Spleen (tissue), 11 donors: ENCODE measurements around the gene ELOVL2. TPM values are rescaled to one million over a fixed set of nuclear protein-coding genes. Genes with fewer than 3 reads are reported as not detected.

Source experiments
- DNase-seq: peaks from one replicate; pipeline ENCODE4 v3.0.0-alpha.2; 2020
- H3K27ac ChIP-seq, 8 donors: fragments of 200-600 bp; sonication (generic) in 7 of 8; 1 replicate in 4 of 8; 2 replicates in 4 of 8; pipeline versions ENCODE4 v1.5.0 to v1.8.0; 2016 to 2021; ENCODE audit warnings: inconsistent platforms in 4 of 8, mild to moderate bottlenecking in 4 of 8, moderate library complexity in 1 of 8
- H3K27me3 ChIP-seq, 7 donors: fragments of 200-600 bp; sonication (generic) in 6 of 7; replicated peaks in 1 of 7; 1 replicate in 4 of 7; 2 replicates in 3 of 7; pipeline versions ENCODE4 v1.5.0 to v1.8.0; 2016 to 2021; ENCODE audit warnings: inconsistent platforms in 3 of 7, mild to moderate bottlenecking in 1 of 7
- H3K36me3 ChIP-seq, 6 donors: fragments of 200-600 bp; sonication (generic) in 5 of 6; 1 replicate in 4 of 6; 2 replicates in 2 of 6; pipeline versions ENCODE4 v1.5.0 to v1.8.0; 2016 to 2021; ENCODE audit warnings: inconsistent platforms in 2 of 6
- H3K4me1 ChIP-seq, 6 donors: fragments of 200-600 bp; sonication (generic) in 5 of 6; 1 replicate in 3 of 6; 2 replicates in 3 of 6; pipeline versions ENCODE4 v1.5.0 to v1.8.0; 2016 to 2021; ENCODE audit warnings: inconsistent platforms in 3 of 6
- H3K4me3 ChIP-seq, 8 donors: fragments of 200-600 bp; sonication (generic) in 7 of 8; 1 replicate in 4 of 8; 2 replicates in 4 of 8; pipeline versions ENCODE4 v1.5.0 to v1.8.0; 2016 to 2021; ENCODE audit warnings: inconsistent platforms in 4 of 8, mild to moderate bottlenecking in 4 of 8, moderate library complexity in 2 of 8
- H3K9me3 ChIP-seq, 8 donors: fragments of 200-600 bp; sonication (generic) in 7 of 8; 1 replicate in 4 of 8; 2 replicates in 4 of 8; pipeline versions ENCODE4 v1.5.0 to v1.8.0; 2016 to 2021; ENCODE audit warnings: inconsistent platforms in 4 of 8
- POLR2A ChIP-seq, 3 donors: fragments of 450-650 bp; IDR thresholded peaks; one replicate each; pipeline ENCODE4 v1.5.1; 2017; ENCODE audit warnings: antibody characterized with exemption in 3 of 3, mild to moderate bottlenecking in 1 of 3
- POLR2AphosphoS5 ChIP-seq, 3 donors: sonication (generic); formaldehyde crosslinking; IDR thresholded peaks; one replicate each; pipeline ENCODE4 v1.5.1; 2017; ENCODE audit warnings: antibody characterized with exemption in 3 of 3
- WGBS, 5 donors: extraction: QIAGEN DNeasy Blood & Tissue Kit in 3 of 5; methylation state at CpG; one replicate each; pipeline versions ENCODE4 v1.1.5 to v1.1.7; 2013 to 2018; 5-methylcytosine and 5-hydroxymethylcytosine counted together
- intact Hi-C: fragments of 100-400 bp; cut with DNase I; formaldehyde crosslinking; loops from one replicate; pipeline ENCODE4 v1.15.0; 2023; ENCODE audit warnings: low total_unique reads
- polyA plus RNA-seq, 3 donors: library from polyadenylated mRNA; stranded (reverse); fragments of 200-250 nt; gene quantifications; one replicate each; pipeline ENCODE4 v1.2.1, GENCODE V29; 2013
- total RNA-seq, 7 donors: library from RNA; depleted of rRNA in 3 of 7; stranded (reverse); fragments of >200 nt in 3 of 7; fragmentation: NEBNext Ultra II Directional in 4 of 7; extraction: Animal tissue kit (Norgen Biotek cat#: 25700) in 4 of 7; gene quantifications; one replicate each; pipeline versions ENCODE4 v1.1.0 to v1.2.1, GENCODE V29; 2016 to 2021
- TF ChIP-seq, protein P1 (sequence below), 11 experiments: fragments of 200-600 bp in 7 of 11; fragments of 450-650 bp in 4 of 11; sonication (generic) in 4 of 11; IDR thresholded peaks in 8 of 11; conservative IDR thresholded peaks in 3 of 11; 1 replicate in 7 of 11; 2 replicates in 4 of 11; pipeline versions ENCODE4 v1.4.0 to v1.8.0; 2016 to 2021; ENCODE audit warnings: antibody characterized with exemption in 11 of 11, inconsistent platforms in 4 of 11, mild to moderate bottlenecking in 1 of 11
- donor health status: healthy with polysubstance abuse.
- donor health status: DM: no; HTN: no; CAD: no; lungs with moderate emphysema.
- donor health status: DM: no; HTN: no; CAD: no.
- donor health status: Bipolar disorder and iron deficiency.
- donor health status: healthy.
- donor health status: DM: no; HTN: no; CAD: no.
- donor health status: DM: yes; HTN: yes; CAD: no.

ELOVL2 gene
- total and polyA plus RNA-seq, 10 donors, result 0.03 to 0.08 (median 0.04) TPM; not detected in 7

- Histone ChIP-seq H3K27me3 (no peaks in the 10 kb centered on the region), H3K27ac (no peak overlapping the region), H3K9me3 (peaks cover 0 to 3% (median 0%) of the 10 kb centered on the region in 8 donors), H3K4me1 (no peaks in the 10 kb centered on the region), H3K36me3 (no peaks in the 10 kb centered on the region), H3K4me3 (no peak overlapping the region)
- 90 to 98% (median 92%) methylated on average over 5 of the region's 5 CpGs for WGBS, 5 donors
- no peak for DNase-seq
- no peak for TF ChIP-seq POLR2AphosphoS5 (IDR thresholded peaks at IDR 0.05)
- TF ChIP-seq, protein P1, sequence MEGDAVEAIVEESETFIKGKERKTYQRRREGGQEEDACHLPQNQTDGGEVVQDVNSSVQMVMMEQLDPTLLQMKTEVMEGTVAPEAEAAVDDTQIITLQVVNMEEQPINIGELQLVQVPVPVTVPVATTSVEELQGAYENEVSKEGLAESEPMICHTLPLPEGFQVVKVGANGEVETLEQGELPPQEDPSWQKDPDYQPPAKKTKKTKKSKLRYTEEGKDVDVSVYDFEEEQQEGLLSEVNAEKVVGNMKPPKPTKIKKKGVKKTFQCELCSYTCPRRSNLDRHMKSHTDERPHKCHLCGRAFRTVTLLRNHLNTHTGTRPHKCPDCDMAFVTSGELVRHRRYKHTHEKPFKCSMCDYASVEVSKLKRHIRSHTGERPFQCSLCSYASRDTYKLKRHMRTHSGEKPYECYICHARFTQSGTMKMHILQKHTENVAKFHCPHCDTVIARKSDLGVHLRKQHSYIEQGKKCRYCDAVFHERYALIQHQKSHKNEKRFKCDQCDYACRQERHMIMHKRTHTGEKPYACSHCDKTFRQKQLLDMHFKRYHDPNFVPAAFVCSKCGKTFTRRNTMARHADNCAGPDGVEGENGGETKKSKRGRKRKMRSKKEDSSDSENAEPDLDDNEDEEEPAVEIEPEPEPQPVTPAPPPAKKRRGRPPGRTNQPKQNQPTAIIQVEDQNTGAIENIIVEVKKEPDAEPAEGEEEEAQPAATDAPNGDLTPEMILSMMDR (IDR thresholded peaks at IDR 0.05 in 8 of 11, conservative IDR thresholded peaks at IDR 0.05 in 3 of 11), result no peak
- no peak for TF ChIP-seq POLR2A (IDR thresholded peaks at IDR 0.05)
- intact Hi-C loops, result no loop called here
Measured at GRCh38 chr6:10977231-10977968, 66.7 kb downstream of the ELOVL2 start.

- intact Hi-C loops, result no loop called here
- WGBS, 5 donors, result 62 to 76% (median 66%) methylated on average over 6 of the region's 6 CpGs
- TF ChIP-seq, protein P1 (IDR thresholded peaks at IDR 0.05 in 8 of 11, conservative IDR thresholded peaks at IDR 0.05 in 3 of 11), result no peak
- TF ChIP-seq POLR2A (IDR thresholded peaks at IDR 0.05) (no peak), POLR2AphosphoS5 (IDR thresholded peaks at IDR 0.05) (no peak)
Measured at GRCh38 chr6:10976571-10976970, 67.5 kb downstream of the ELOVL2 start.

DNA sequence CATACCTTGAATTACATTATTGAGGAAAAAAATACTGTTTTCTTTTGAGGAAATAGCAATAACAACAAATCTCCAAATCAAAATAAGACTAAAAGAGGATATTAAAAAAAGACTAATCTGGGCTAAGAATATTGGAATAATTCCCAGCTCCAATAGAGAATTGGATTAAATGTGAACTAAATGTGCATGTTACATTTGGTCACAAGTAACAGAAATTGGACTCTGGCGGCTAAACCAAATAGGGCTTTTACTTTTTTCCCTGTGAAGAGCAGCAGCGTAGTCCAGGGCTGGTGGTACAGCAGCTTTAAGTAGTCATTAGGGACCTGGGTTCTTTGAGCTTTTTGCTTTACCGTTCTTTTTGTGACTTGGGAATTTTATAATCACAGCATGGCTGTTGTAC, 71.9 kb downstream of the ELOVL2 start:
- H3K36me3 ChIP-seq, result no peaks in the 10 kb centered on the region
- H3K27me3 ChIP-seq, result no peaks in the 10 kb centered on the region
- no peaks in the 10 kb centered on the region for H3K4me1 ChIP-seq
- intact Hi-C loops, result no loop called here
- no peak for TF ChIP-seq POLR2AphosphoS5 (IDR thresholded peaks at IDR 0.05)
- TF ChIP-seq, protein P1 (IDR thresholded peaks at IDR 0.05 in 8 of 11, conservative IDR thresholded peaks at IDR 0.05 in 3 of 11), result no peak
- TF ChIP-seq POLR2A (IDR thresholded peaks at IDR 0.05), result no peak
- no peak for DNase-seq
- H3K4me3 ChIP-seq, result no peak overlapping the region
- 87 to 96% (median 90%) methylated on average over 3 of the region's 3 CpGs for WGBS, 5 donors
- H3K27ac ChIP-seq, result no peak overlapping the region
- peaks cover 0 to 9% (median 3%) of the 10 kb centered on the region in 8 donors for H3K9me3 ChIP-seq

More at GRCh38 chr6:10976571-10976970, 67.5 kb downstream of the ELOVL2 start:
- no peak for DNase-seq
- H3K36me3 ChIP-seq, result no peaks in the 10 kb centered on the region
- no peaks in the 10 kb centered on the region for H3K27me3 ChIP-seq
- H3K4me1 ChIP-seq, result no peaks in the 10 kb centered on the region
- H3K4me3 ChIP-seq, result no peak overlapping the region
- peaks cover 0 to 3% (median 0%) of the 10 kb centered on the region in 8 donors for H3K9me3 ChIP-seq
- no peak overlapping the region for H3K27ac ChIP-seq

DNA sequence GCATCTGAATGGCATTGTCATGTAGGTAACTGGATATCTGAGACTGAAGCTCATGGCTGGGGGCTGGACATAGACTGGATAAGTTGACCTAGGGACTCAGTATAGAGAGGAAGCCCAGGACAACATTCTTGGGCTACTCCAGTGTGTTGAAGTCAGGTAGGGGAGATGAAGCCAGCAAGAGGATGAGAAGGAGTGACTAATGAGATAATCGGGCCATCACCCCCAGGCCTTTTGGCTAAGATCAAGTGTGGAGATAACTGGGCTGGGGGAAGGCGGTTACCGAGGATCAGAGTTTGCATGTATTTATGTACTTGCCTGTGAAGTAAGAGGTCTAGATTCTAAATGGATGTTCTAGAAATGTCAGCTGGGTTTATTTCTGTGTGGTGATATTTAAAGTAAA, 73.4 kb downstream of the ELOVL2 start:
- no peak overlapping the region for H3K4me3 ChIP-seq
- H3K27ac ChIP-seq, result no peak overlapping the region
- H3K27me3 ChIP-seq, result no peaks in the 10 kb centered on the region
- TF ChIP-seq POLR2AphosphoS5 (IDR thresholded peaks at IDR 0.05), result no peak
- TF ChIP-seq, protein P1 (IDR thresholded peaks at IDR 0.05 in 8 of 11, conservative IDR thresholded peaks at IDR 0.05 in 3 of 11), result no peak
- TF ChIP-seq POLR2A (IDR thresholded peaks at IDR 0.05), result no peak
- 87 to 95% (median 92%) methylated on average over 3 of the region's 3 CpGs for WGBS, 5 donors
- DNase-seq, result no peak
- H3K36me3 ChIP-seq, result no peaks in the 10 kb centered on the region
- peaks cover 0 to 23% (median 18%) of the 10 kb centered on the region in 8 donors for H3K9me3 ChIP-seq
- intact Hi-C loops, result no loop called here
- H3K4me1 ChIP-seq, result no peaks in the 10 kb centered on the region
